ENCODE results near the gene RTN4R. TPM values are rescaled to one million over a fixed set of nuclear protein-coding genes. Genes with fewer than 3 reads are reported as not detected.

Gene RTN4R
- total and polyA plus RNA-seq, 2 experiments from 2014 or later = 10.6 to 38.4 TPM

DNA sequence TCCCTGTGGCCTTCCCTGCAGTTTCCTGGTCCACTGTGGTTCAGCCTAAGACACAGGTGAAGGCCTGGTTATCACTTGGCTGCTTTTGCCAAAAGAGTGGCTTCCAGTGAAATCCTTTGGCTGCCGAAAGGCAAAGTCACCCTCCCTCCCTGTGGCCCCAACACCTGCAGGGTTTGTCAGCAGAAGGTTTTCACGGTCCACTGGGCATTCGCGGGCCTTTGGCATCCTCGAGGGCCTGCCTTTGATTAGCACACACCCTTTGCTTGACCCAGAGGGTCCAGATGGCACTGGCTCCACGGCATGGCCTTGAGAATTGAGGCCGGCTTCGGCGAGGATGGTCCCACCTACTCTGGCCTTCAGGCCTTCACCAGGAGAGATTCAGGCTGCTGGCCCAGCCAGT, 35.3 kb downstream of the RTN4R start:
- no peaks in the 10 kb centered on the region for H3K27me3 ChIP-seq (ENCODE audit: insufficient read depth)
- no peak overlapping the region for H3K4me3 Mint-ChIP-seq
- H3K4me2 ChIP-seq = no peak overlapping the region
- DNase-seq (ENCODE audit: low spot score) (no peak), ATAC-seq (no peak)
- no peak for TF ChIP-seq EZH2 (IDR thresholded peaks at IDR 0.05; ENCODE audit: low read depth, unreplicated experiment)
- TF ChIP-seq, protein P1, sequence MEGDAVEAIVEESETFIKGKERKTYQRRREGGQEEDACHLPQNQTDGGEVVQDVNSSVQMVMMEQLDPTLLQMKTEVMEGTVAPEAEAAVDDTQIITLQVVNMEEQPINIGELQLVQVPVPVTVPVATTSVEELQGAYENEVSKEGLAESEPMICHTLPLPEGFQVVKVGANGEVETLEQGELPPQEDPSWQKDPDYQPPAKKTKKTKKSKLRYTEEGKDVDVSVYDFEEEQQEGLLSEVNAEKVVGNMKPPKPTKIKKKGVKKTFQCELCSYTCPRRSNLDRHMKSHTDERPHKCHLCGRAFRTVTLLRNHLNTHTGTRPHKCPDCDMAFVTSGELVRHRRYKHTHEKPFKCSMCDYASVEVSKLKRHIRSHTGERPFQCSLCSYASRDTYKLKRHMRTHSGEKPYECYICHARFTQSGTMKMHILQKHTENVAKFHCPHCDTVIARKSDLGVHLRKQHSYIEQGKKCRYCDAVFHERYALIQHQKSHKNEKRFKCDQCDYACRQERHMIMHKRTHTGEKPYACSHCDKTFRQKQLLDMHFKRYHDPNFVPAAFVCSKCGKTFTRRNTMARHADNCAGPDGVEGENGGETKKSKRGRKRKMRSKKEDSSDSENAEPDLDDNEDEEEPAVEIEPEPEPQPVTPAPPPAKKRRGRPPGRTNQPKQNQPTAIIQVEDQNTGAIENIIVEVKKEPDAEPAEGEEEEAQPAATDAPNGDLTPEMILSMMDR (conservative IDR thresholded peaks at IDR 0.05; ENCODE audit: low read depth in 2 of 2) = no peak
- TF ChIP-seq CREB1 (CRISPR knock-in tag; IDR thresholded peaks at IDR 0.05; ENCODE audit: low read depth) = no peak
- no peaks in the 10 kb centered on the region for H3K4me1 ChIP-seq (ENCODE audit: insufficient read depth)
- no peak overlapping the region for H3K27ac Mint-ChIP-seq
- H3K27ac ChIP-seq (ENCODE audit: low read depth) = no peak overlapping the region
- H3K9me2 ChIP-seq (ENCODE audit: insufficient read depth) = no peaks in the 10 kb centered on the region
- H3K36me3 Mint-ChIP-seq (ENCODE audit: low read depth) = no peaks in the 10 kb centered on the region
- H3F3A ChIP-seq (replicated peaks; ENCODE audit: low read depth) = no peaks in the 10 kb centered on the region
- no peaks in the 10 kb centered on the region for H4K20me1 ChIP-seq (replicated peaks; ENCODE audit: insufficient read depth)
- no peaks in the 10 kb centered on the region for H3K79me2 ChIP-seq (replicated peaks; ENCODE audit: insufficient read depth)
- no peak overlapping the region for H2AFZ ChIP-seq
- H3K4me3 ChIP-seq = no peak overlapping the region
- no peaks in the 10 kb centered on the region; the same call in 2 of the 3 replicates for H3K9me3 Mint-ChIP-seq
- peaks cover 3% of the 10 kb centered on the region for H3K27me3 Mint-ChIP-seq (ENCODE audit: insufficient read depth, low read depth, poor library complexity)
- no peaks in the 10 kb centered on the region; the same call in 2 of the 3 replicates for H3K4me1 Mint-ChIP-seq
- H3K36me3 ChIP-seq (ENCODE audit: insufficient read depth) = no peaks in the 10 kb centered on the region

DNA sequence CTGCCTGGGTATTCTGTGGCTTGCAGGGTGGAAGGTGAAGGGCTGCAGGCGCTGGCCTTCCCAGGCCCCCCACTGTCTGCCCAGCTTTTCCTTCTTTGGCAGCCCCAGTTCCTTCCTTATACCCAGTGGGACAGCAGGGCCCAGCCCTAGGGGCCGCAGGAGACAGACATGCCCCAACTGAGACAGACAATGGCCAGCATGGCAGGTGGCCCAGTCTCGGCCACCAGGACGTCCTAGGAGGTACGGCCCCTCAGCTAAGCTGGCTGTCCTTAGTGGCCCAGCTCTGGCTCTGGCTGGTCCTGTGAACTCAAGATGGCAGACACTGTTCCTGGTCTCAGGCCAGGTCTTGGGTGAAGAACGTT, 35.9 kb downstream of the RTN4R start:
- no peak overlapping the region for H3K27ac Mint-ChIP-seq
- H3K27me3 Mint-ChIP-seq (ENCODE audit: insufficient read depth, low read depth, poor library complexity) = peaks cover 7% of the 10 kb centered on the region
- Histone ChIP-seq H3K4me3 (no peak overlapping the region), H3K4me1 (ENCODE audit: insufficient read depth) (no peaks in the 10 kb centered on the region), H2AFZ (no peak overlapping the region), H3K27me3 (ENCODE audit: insufficient read depth) (no peaks in the 10 kb centered on the region), H3F3A (replicated peaks; ENCODE audit: low read depth) (no peaks in the 10 kb centered on the region), H3K27ac (ENCODE audit: low read depth) (no peak overlapping the region), H3K9me2 (ENCODE audit: insufficient read depth) (no peaks in the 10 kb centered on the region), H4K20me1 (replicated peaks; ENCODE audit: insufficient read depth) (no peaks in the 10 kb centered on the region), H3K79me2 (replicated peaks; ENCODE audit: insufficient read depth) (no peaks in the 10 kb centered on the region), H3K36me3 (ENCODE audit: insufficient read depth) (no peaks in the 10 kb centered on the region), H3K4me2 (no peak overlapping the region)
- DNase-seq (ENCODE audit: low spot score) (no peak), ATAC-seq (no peak)
- H3K36me3 Mint-ChIP-seq (ENCODE audit: low read depth) = no peaks in the 10 kb centered on the region
- no peak overlapping the region for H3K4me3 Mint-ChIP-seq
- H3K4me1 Mint-ChIP-seq = no peaks in the 10 kb centered on the region; the same call in 2 of the 3 replicates
- no peaks in the 10 kb centered on the region; the same call in 2 of the 3 replicates for H3K9me3 Mint-ChIP-seq
- TF ChIP-seq JUNB (IDR thresholded peaks at IDR 0.05; ENCODE audit: unreplicated experiment) (no peak), POLR2AphosphoS5 (IDR thresholded peaks at IDR 0.05; ENCODE audit: low read depth) (no peak), EZH2 (IDR thresholded peaks at IDR 0.05; ENCODE audit: low read depth, unreplicated experiment) (no peak), STAT1 (IDR thresholded peaks at IDR 0.05; ENCODE audit: unreplicated experiment) (no peak), NANOG (IDR thresholded peaks at IDR 0.05; ENCODE audit: borderline replicate concordance) (no peak)
- TF ChIP-seq, protein P2, sequence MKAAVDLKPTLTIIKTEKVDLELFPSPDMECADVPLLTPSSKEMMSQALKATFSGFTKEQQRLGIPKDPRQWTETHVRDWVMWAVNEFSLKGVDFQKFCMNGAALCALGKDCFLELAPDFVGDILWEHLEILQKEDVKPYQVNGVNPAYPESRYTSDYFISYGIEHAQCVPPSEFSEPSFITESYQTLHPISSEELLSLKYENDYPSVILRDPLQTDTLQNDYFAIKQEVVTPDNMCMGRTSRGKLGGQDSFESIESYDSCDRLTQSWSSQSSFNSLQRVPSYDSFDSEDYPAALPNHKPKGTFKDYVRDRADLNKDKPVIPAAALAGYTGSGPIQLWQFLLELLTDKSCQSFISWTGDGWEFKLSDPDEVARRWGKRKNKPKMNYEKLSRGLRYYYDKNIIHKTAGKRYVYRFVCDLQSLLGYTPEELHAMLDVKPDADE (IDR thresholded peaks at IDR 0.05) = no peak
- TF ChIP-seq, protein P3, sequence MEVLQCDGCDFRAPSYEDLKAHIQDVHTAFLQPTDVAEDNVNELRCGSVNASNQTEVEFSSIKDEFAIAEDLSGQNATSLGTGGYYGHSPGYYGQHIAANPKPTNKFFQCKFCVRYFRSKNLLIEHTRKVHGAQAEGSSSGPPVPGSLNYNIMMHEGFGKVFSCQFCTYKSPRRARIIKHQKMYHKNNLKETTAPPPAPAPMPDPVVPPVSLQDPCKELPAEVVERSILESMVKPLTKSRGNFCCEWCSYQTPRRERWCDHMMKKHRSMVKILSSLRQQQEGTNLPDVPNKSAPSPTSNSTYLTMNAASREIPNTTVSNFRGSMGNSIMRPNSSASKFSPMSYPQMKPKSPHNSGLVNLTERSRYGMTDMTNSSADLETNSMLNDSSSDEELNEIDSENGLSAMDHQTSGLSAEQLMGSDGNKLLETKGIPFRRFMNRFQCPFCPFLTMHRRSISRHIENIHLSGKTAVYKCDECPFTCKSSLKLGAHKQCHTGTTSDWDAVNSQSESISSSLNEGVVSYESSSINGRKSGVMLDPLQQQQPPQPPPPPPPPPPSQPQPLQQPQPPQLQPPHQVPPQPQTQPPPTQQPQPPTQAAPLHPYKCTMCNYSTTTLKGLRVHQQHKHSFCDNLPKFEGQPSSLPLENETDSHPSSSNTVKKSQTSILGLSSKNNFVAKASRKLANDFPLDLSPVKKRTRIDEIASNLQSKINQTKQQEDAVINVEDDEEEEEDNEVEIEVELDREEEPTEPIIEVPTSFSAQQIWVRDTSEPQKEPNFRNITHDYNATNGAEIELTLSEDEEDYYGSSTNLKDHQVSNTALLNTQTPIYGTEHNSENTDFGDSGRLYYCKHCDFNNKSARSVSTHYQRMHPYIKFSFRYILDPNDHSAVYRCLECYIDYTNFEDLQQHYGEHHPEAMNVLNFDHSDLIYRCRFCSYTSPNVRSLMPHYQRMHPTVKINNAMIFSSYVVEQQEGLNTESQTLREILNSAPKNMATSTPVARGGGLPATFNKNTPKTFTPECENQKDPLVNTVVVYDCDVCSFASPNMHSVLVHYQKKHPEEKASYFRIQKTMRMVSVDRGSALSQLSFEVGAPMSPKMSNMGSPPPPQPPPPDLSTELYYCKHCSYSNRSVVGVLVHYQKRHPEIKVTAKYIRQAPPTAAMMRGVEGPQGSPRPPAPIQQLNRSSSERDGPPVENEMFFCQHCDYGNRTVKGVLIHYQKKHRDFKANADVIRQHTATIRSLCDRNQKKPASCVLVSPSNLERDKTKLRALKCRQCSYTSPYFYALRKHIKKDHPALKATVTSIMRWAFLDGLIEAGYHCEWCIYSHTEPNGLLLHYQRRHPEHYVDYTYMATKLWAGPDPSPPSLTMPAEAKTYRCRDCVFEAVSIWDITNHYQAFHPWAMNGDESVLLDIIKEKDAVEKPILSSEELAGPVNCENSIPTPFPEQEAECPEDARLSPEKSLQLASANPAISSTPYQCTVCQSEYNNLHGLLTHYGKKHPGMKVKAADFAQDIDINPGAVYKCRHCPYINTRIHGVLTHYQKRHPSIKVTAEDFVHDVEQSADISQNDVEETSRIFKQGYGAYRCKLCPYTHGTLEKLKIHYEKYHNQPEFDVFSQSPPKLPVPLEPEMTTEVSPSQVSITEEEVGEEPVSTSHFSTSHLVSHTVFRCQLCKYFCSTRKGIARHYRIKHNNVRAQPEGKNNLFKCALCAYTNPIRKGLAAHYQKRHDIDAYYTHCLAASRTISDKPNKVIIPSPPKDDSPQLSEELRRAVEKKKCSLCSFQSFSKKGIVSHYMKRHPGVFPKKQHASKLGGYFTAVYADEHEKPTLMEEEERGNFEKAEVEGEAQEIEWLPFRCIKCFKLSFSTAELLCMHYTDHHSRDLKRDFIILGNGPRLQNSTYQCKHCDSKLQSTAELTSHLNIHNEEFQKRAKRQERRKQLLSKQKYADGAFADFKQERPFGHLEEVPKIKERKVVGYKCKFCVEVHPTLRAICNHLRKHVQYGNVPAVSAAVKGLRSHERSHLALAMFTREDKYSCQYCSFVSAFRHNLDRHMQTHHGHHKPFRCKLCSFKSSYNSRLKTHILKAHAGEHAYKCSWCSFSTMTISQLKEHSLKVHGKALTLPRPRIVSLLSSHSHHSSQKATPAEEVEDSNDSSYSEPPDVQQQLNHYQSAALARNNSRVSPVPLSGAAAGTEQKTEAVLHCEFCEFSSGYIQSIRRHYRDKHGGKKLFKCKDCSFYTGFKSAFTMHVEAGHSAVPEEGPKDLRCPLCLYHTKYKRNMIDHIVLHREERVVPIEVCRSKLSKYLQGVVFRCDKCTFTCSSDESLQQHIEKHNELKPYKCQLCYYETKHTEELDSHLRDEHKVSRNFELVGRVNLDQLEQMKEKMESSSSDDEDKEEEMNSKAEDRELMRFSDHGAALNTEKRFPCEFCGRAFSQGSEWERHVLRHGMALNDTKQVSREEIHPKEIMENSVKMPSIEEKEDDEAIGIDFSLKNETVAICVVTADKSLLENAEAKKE (CRISPR knock-in tag; IDR thresholded peaks at IDR 0.05) = no peak
- TF ChIP-seq, protein P4, sequence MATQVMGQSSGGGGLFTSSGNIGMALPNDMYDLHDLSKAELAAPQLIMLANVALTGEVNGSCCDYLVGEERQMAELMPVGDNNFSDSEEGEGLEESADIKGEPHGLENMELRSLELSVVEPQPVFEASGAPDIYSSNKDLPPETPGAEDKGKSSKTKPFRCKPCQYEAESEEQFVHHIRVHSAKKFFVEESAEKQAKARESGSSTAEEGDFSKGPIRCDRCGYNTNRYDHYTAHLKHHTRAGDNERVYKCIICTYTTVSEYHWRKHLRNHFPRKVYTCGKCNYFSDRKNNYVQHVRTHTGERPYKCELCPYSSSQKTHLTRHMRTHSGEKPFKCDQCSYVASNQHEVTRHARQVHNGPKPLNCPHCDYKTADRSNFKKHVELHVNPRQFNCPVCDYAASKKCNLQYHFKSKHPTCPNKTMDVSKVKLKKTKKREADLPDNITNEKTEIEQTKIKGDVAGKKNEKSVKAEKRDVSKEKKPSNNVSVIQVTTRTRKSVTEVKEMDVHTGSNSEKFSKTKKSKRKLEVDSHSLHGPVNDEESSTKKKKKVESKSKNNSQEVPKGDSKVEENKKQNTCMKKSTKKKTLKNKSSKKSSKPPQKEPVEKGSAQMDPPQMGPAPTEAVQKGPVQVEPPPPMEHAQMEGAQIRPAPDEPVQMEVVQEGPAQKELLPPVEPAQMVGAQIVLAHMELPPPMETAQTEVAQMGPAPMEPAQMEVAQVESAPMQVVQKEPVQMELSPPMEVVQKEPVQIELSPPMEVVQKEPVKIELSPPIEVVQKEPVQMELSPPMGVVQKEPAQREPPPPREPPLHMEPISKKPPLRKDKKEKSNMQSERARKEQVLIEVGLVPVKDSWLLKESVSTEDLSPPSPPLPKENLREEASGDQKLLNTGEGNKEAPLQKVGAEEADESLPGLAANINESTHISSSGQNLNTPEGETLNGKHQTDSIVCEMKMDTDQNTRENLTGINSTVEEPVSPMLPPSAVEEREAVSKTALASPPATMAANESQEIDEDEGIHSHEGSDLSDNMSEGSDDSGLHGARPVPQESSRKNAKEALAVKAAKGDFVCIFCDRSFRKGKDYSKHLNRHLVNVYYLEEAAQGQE (IDR thresholded peaks at IDR 0.05; ENCODE audit: unreplicated experiment) = no peak
